HEK293T (cell line): ENCODE results near the gene KIF13A.

ENCODE experiments used
- ELF4 ChIP-seq: fragments of 450-650 bp; IDR thresholded peaks from 2 replicates; pipeline ENCODE4 v1.6.1; 2017; ENCODE audit warnings: antibody characterized with exemption
- SP1 ChIP-seq: fragments of 450-650 bp; IDR thresholded peaks from 2 replicates; pipeline ENCODE4 v1.6.1; 2017
- SUZ12 ChIP-seq: fragments of 450-650 bp; IDR thresholded peaks from 2 replicates; pipeline ENCODE4 v1.6.1; 2016; ENCODE audit warnings: mild to moderate bottlenecking

- TF ChIP-seq SUZ12 (no peak), SP1 (no peak), ELF4 (no peak)
Measured at GRCh38 chr6:17865243-17865642, 122.2 kb downstream of the KIF13A start.
